Kidney epithelial cell (primary cell): ENCODE data around the gene KCNQ1. TPM values are rescaled to one million over a fixed set of nuclear protein-coding genes. Genes with fewer than 3 reads are reported as not detected.

Source experiments
- DNase-seq: peaks from one replicate; pipeline ENCODE4 v3.0.0-alpha.2; 2010; ENCODE audit warnings: low read depth
- H3K27me3 ChIP-seq: 2 replicates; pipeline ENCODE4 v1.6.0; 2011; ENCODE audit warnings: low read length; ENCODE audit not compliant: control insufficient read depth, insufficient read depth
- H3K36me3 ChIP-seq: 2 replicates; pipeline ENCODE4 v1.5.1; 2011; ENCODE audit warnings: low read length; ENCODE audit not compliant: control insufficient read depth, insufficient read depth
- H3K4me3 ChIP-seq: 2 replicates; pipeline ENCODE4 v1.5.1; 2011; ENCODE audit warnings: low read depth, mild to moderate bottlenecking, control low read depth, low read length
- CTCF ChIP-seq: IDR thresholded peaks from 2 replicates; pipeline ENCODE4 v1.5.1; 2011; ENCODE audit warnings: mild to moderate bottlenecking, moderate library complexity, low read length, control low read depth, inconsistent platforms; ENCODE audit not compliant: insufficient read depth, poor library complexity, severe bottlenecking
- total RNA-seq: library from RNA; depleted of rRNA; stranded (reverse); fragments of >200 nt; gene quantifications from 2 replicates; pipeline ENCODE4 v1.2.3, GENCODE V29; 2015

The KCNQ1 gene
- total RNA-seq, 1 donor from 2014 or later: 2.3 TPM

- no peak overlapping the region for H3K4me3 ChIP-seq
- H3K36me3 ChIP-seq: no peaks in the 10 kb centered on the region
- TF ChIP-seq CTCF: no peak
- peaks cover 25% of the 10 kb centered on the region for H3K27me3 ChIP-seq
- DNase-seq: no peak
Observed at GRCh38 chr11:2839395-2839943, 394.7 kb downstream of the KCNQ1 start.

- Histone ChIP-seq H3K27me3 (peaks cover 19% of the 10 kb centered on the region), H3K36me3 (no peaks in the 10 kb centered on the region), H3K4me3 (no peak overlapping the region)
- DNase-seq: no peak
- no peak for TF ChIP-seq CTCF
Observed at GRCh38 chr11:2841411-2842190, 396.8 kb downstream of the KCNQ1 start.

- H3K36me3 ChIP-seq: no peaks in the 10 kb centered on the region
- DNase-seq: no peak
- H3K27me3 ChIP-seq: peaks cover 15% of the 10 kb centered on the region
- H3K4me3 ChIP-seq: no peak overlapping the region
- no peak for TF ChIP-seq CTCF
Observed at GRCh38 chr11:2842876-2843275, 398.1 kb downstream of the KCNQ1 start.

- no peak overlapping the region for H3K4me3 ChIP-seq
- H3K27me3 ChIP-seq: peaks cover 14% of the 10 kb centered on the region
- no peaks in the 10 kb centered on the region for H3K36me3 ChIP-seq
- no peak for DNase-seq
- TF ChIP-seq CTCF: no peak
Observed at GRCh38 chr11:2843551-2843950, 398.7 kb downstream of the KCNQ1 start.

GRCh38 chr11:2844116-2844842 is 399.5 kb downstream of the KCNQ1 start:
- H3K27me3 ChIP-seq: peaks cover 13% of the 10 kb centered on the region
- TF ChIP-seq CTCF: no peak
- DNase-seq: no peak

GRCh38 chr11:2844996-2845395 is 400.2 kb downstream of the KCNQ1 start:
- no peak overlapping the region for H3K4me3 ChIP-seq
- peaks cover 17% of the 10 kb centered on the region for H3K27me3 ChIP-seq
- H3K36me3 ChIP-seq: no peaks in the 10 kb centered on the region
- DNase-seq: no peak
- TF ChIP-seq CTCF: no peak

More at GRCh38 chr11:2844116-2844842, 399.5 kb downstream of the KCNQ1 start:
- H3K4me3 ChIP-seq: no peak overlapping the region
- H3K36me3 ChIP-seq: no peaks in the 10 kb centered on the region
